HEK293 (cell line): ENCODE measurements around the gene ZSCAN22.

Experiments
- SALL2 ChIP-seq: fragments of 450-650 bp; formaldehyde crosslinking; IDR thresholded peaks from 2 replicates; pipeline ENCODE4 v1.5.0; 2017; ENCODE audit warnings: missing biosample characterization, mild to moderate bottlenecking, missing genetic modification characterization, borderline replicate concordance
- ZBTB1 ChIP-seq: fragments of 450-650 bp; formaldehyde crosslinking; IDR thresholded peaks from 2 replicates; pipeline ENCODE4 v1.5.1; 2016; ENCODE audit warnings: missing biosample characterization, missing genetic modification characterization
- ZBTB20 ChIP-seq: fragments of 450-650 bp; formaldehyde crosslinking; IDR thresholded peaks from 2 replicates; pipeline ENCODE4 v1.5.1; 2016; ENCODE audit warnings: missing biosample characterization, missing genetic modification characterization
- ZFHX2 ChIP-seq: fragments of 450-650 bp; formaldehyde crosslinking; conservative IDR thresholded peaks from 2 replicates; pipeline ENCODE4 v1.5.1; 2016; ENCODE audit warnings: missing biosample characterization, missing genetic modification characterization
- ZFP37 ChIP-seq: fragments of 450-650 bp; formaldehyde crosslinking; IDR thresholded peaks from 2 replicates; pipeline ENCODE4 v1.5.1; 2016; ENCODE audit warnings: missing biosample characterization, missing genetic modification characterization
- ZNF112 ChIP-seq: fragments of 450-650 bp; formaldehyde crosslinking; IDR thresholded peaks from 2 replicates; pipeline ENCODE4 v1.5.0; 2017; ENCODE audit warnings: missing biosample characterization, missing genetic modification characterization
- ZNF146 ChIP-seq: fragments of 450-650 bp; formaldehyde crosslinking; IDR thresholded peaks from 2 replicates; pipeline ENCODE4 v1.5.1; 2016; ENCODE audit warnings: missing biosample characterization, missing genetic modification characterization
- ZNF223 ChIP-seq: fragments of 450-650 bp; formaldehyde crosslinking; IDR thresholded peaks from 2 replicates; pipeline ENCODE4 v1.5.1; 2016; ENCODE audit warnings: missing biosample characterization, missing genetic modification characterization
- ZNF239 ChIP-seq: fragments of 450-650 bp; formaldehyde crosslinking; IDR thresholded peaks from 2 replicates; pipeline ENCODE4 v1.5.1; 2016; ENCODE audit warnings: missing biosample characterization, missing genetic modification characterization
- ZNF416 ChIP-seq: fragments of 450-650 bp; formaldehyde crosslinking; IDR thresholded peaks from 2 replicates; pipeline ENCODE4 v1.5.1; 2016; ENCODE audit warnings: missing biosample characterization, missing genetic modification characterization
- ZNF664 ChIP-seq: fragments of 450-650 bp; formaldehyde crosslinking; IDR thresholded peaks from 2 replicates; pipeline ENCODE4 v1.5.1; 2016; ENCODE audit warnings: missing biosample characterization, missing genetic modification characterization
- ZNF701 ChIP-seq: fragments of 450-650 bp; formaldehyde crosslinking; IDR thresholded peaks from 2 replicates; pipeline ENCODE4 v1.5.1; 2016; ENCODE audit warnings: missing biosample characterization, missing genetic modification characterization
- ZNF776 ChIP-seq: fragments of 450-650 bp; formaldehyde crosslinking; IDR thresholded peaks from 2 replicates; pipeline ENCODE4 v1.5.0; 2017; ENCODE audit warnings: missing biosample characterization, missing genetic modification characterization, borderline replicate concordance
- ZNF777 ChIP-seq: fragments of 450-650 bp; formaldehyde crosslinking; IDR thresholded peaks from 2 replicates; pipeline ENCODE4 v1.5.1; 2017; ENCODE audit warnings: missing biosample characterization, missing genetic modification characterization, borderline replicate concordance
- ZNF785 ChIP-seq: fragments of 450-650 bp; formaldehyde crosslinking; IDR thresholded peaks from 2 replicates; pipeline ENCODE4 v1.5.1; 2016; ENCODE audit warnings: missing biosample characterization, missing genetic modification characterization
- ZNF791 ChIP-seq: fragments of 450-650 bp; formaldehyde crosslinking; IDR thresholded peaks from 2 replicates; pipeline ENCODE4 v1.5.1; 2016; ENCODE audit warnings: missing biosample characterization, missing genetic modification characterization
- TF ChIP-seq, protein P1 (sequence below): fragments of 450-650 bp; formaldehyde crosslinking; IDR thresholded peaks from 2 replicates; pipeline ENCODE4 v1.5.1; 2017; ENCODE audit warnings: missing biosample characterization, missing genetic modification characterization
- TF ChIP-seq, protein P2 (sequence below): fragments of 450-650 bp; formaldehyde crosslinking; IDR thresholded peaks from 2 replicates; pipeline ENCODE4 v1.5.1; 2017; ENCODE audit warnings: missing biosample characterization, missing genetic modification characterization
- TF ChIP-seq, protein P3 (sequence below): IDR thresholded peaks from 2 replicates; pipeline ENCODE4 v1.6.1; 2011; ENCODE audit warnings: mild to moderate bottlenecking, low read depth, low read length, borderline replicate concordance
- TF ChIP-seq, protein P4 (sequence below): fragments of 450-650 bp; formaldehyde crosslinking; IDR thresholded peaks from 2 replicates; pipeline ENCODE4 v1.5.1; 2017; ENCODE audit warnings: missing biosample characterization, missing genetic modification characterization
- TF ChIP-seq, protein P5 (sequence below): sonication (generic); formaldehyde crosslinking; IDR thresholded peaks from 2 replicates; pipeline ENCODE4 v1.8.1; 2022; ENCODE audit warnings: mild to moderate bottlenecking, moderate library complexity, missing genetic modification reagents
- TF ChIP-seq, protein P6 (sequence below): fragments of 450-650 bp; formaldehyde crosslinking; optimal IDR thresholded peaks from 2 replicates; pipeline ENCODE3; 2016; ENCODE audit warnings: missing biosample characterization, mild to moderate bottlenecking, missing genetic modification characterization
- TF ChIP-seq, protein P7 (sequence below): fragments of 450-650 bp; formaldehyde crosslinking; IDR thresholded peaks from 2 replicates; pipeline ENCODE4 v1.5.1; 2016; ENCODE audit warnings: missing biosample characterization, missing genetic modification characterization
- TF ChIP-seq, protein P8 (sequence below): fragments of 450-650 bp; formaldehyde crosslinking; IDR thresholded peaks from 2 replicates; pipeline ENCODE4 v1.5.1; 2016; ENCODE audit warnings: missing biosample characterization, missing genetic modification characterization

Gene ZSCAN22

DNA sequence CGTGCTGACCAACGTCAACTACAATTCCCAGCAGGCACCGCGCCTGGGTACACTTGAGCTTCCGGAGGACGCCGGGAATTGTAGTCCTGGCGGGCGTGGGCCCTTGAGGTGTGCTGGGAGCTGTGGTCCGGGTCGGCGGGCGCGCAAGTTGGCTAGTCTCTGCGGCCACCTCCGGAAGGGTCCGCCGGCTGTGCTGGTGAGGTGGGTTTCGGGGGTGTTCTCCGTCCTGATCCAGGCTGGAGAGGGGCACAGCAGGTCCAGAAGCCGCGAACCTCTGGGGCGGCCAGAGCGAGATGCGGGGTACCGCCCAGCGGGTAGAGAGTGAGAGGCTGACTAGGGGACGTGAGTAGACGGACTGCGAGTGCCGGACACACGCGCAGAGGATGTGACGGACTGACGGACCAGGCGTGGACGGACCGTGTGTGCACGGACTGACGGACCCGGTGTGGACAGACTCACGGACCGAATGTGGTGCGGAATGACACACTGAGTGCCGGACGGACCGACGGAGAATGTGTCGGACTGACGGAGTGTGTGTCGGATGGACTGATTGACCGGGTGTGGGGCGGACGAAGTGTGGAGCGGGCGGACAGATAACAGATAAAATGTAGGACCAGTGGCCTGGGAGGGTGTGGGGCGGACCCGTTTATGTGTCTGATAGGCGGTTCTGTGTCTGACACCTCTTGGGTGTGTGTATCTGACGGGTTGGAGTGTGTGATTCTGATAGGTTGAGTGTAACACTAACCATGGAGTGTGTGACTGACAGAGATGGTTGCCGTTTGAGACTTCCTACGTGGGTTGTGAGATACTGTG, at the start of gene ZSCAN22 (continued):
- TF ChIP-seq, protein P1, sequence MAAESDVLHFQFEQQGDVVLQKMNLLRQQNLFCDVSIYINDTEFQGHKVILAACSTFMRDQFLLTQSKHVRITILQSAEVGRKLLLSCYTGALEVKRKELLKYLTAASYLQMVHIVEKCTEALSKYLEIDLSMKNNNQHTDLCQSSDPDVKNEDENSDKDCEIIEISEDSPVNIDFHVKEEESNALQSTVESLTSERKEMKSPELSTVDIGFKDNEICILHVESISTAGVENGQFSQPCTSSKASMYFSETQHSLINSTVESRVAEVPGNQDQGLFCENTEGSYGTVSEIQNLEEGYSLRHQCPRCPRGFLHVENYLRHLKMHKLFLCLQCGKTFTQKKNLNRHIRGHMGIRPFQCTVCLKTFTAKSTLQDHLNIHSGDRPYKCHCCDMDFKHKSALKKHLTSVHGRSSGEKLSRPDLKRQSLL (tag by site-specific recombination), result peak; percentile 62; the same call in 1 of the 2 replicates
- TF ChIP-seq, protein P2, sequence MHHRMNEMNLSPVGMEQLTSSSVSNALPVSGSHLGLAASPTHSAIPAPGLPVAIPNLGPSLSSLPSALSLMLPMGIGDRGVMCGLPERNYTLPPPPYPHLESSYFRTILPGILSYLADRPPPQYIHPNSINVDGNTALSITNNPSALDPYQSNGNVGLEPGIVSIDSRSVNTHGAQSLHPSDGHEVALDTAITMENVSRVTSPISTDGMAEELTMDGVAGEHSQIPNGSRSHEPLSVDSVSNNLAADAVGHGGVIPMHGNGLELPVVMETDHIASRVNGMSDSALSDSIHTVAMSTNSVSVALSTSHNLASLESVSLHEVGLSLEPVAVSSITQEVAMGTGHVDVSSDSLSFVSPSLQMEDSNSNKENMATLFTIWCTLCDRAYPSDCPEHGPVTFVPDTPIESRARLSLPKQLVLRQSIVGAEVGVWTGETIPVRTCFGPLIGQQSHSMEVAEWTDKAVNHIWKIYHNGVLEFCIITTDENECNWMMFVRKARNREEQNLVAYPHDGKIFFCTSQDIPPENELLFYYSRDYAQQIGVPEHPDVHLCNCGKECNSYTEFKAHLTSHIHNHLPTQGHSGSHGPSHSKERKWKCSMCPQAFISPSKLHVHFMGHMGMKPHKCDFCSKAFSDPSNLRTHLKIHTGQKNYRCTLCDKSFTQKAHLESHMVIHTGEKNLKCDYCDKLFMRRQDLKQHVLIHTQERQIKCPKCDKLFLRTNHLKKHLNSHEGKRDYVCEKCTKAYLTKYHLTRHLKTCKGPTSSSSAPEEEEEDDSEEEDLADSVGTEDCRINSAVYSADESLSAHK (tag by site-specific recombination), result peak; percentile 45; the same call in 1 of the 2 replicates
- TF ChIP-seq ZNF664 (tag by site-specific recombination), result peak; percentile 39; the same call in 1 of the 2 replicates
- TF ChIP-seq ZNF223 (tag by site-specific recombination), result no peak; the same call in 1 of the 2 replicates
- TF ChIP-seq ZNF776 (tag by site-specific recombination), result no peak
- TF ChIP-seq, protein P3, sequence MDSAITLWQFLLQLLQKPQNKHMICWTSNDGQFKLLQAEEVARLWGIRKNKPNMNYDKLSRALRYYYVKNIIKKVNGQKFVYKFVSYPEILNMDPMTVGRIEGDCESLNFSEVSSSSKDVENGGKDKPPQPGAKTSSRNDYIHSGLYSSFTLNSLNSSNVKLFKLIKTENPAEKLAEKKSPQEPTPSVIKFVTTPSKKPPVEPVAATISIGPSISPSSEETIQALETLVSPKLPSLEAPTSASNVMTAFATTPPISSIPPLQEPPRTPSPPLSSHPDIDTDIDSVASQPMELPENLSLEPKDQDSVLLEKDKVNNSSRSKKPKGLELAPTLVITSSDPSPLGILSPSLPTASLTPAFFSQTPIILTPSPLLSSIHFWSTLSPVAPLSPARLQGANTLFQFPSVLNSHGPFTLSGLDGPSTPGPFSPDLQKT, result no peak
- TF ChIP-seq ZNF701, result no peak
- TF ChIP-seq ZFP37 (tag by site-specific recombination), result peak; percentile 100
- TF ChIP-seq, protein P4, sequence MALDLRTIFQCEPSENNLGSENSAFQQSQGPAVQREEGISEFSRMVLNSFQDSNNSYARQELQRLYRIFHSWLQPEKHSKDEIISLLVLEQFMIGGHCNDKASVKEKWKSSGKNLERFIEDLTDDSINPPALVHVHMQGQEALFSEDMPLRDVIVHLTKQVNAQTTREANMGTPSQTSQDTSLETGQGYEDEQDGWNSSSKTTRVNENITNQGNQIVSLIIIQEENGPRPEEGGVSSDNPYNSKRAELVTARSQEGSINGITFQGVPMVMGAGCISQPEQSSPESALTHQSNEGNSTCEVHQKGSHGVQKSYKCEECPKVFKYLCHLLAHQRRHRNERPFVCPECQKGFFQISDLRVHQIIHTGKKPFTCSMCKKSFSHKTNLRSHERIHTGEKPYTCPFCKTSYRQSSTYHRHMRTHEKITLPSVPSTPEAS (tag by site-specific recombination), result peak; percentile 87
- TF ChIP-seq ZNF791 (tag by site-specific recombination), result no peak
- TF ChIP-seq SALL2 (tag by site-specific recombination), result no peak
- peak; percentile 93 for TF ChIP-seq ZBTB20 (tag by site-specific recombination)
- no peak for TF ChIP-seq ZNF416
- peak; percentile 85; the same call in 1 of the 2 replicates for TF ChIP-seq ZNF785 (tag by site-specific recombination)
- no peak for TF ChIP-seq ZNF112 (tag by site-specific recombination)
- peak; percentile 96; the same call in 1 of the 2 replicates for TF ChIP-seq ZNF777 (tag by site-specific recombination)
- TF ChIP-seq, protein P5, sequence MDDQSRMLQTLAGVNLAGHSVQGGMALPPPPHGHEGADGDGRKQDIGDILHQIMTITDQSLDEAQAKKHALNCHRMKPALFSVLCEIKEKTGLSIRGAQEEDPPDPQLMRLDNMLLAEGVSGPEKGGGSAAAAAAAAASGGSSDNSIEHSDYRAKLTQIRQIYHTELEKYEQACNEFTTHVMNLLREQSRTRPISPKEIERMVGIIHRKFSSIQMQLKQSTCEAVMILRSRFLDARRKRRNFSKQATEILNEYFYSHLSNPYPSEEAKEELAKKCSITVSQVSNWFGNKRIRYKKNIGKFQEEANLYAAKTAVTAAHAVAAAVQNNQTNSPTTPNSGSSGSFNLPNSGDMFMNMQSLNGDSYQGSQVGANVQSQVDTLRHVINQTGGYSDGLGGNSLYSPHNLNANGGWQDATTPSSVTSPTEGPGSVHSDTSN (CRISPR knock-in tag), result peak; percentile 98
- TF ChIP-seq, protein P6, sequence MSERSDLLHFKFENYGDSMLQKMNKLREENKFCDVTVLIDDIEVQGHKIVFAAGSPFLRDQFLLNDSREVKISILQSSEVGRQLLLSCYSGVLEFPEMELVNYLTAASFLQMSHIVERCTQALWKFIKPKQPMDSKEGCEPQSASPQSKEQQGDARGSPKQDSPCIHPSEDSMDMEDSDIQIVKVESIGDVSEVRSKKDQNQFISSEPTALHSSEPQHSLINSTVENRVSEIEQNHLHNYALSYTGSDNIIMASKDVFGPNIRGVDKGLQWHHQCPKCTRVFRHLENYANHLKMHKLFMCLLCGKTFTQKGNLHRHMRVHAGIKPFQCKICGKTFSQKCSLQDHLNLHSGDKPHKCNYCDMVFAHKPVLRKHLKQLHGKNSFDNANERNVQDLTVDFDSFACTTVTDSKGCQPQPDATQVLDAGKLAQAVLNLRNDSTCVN (tag by site-specific recombination), result peak; percentile 93
- TF ChIP-seq, protein P7, sequence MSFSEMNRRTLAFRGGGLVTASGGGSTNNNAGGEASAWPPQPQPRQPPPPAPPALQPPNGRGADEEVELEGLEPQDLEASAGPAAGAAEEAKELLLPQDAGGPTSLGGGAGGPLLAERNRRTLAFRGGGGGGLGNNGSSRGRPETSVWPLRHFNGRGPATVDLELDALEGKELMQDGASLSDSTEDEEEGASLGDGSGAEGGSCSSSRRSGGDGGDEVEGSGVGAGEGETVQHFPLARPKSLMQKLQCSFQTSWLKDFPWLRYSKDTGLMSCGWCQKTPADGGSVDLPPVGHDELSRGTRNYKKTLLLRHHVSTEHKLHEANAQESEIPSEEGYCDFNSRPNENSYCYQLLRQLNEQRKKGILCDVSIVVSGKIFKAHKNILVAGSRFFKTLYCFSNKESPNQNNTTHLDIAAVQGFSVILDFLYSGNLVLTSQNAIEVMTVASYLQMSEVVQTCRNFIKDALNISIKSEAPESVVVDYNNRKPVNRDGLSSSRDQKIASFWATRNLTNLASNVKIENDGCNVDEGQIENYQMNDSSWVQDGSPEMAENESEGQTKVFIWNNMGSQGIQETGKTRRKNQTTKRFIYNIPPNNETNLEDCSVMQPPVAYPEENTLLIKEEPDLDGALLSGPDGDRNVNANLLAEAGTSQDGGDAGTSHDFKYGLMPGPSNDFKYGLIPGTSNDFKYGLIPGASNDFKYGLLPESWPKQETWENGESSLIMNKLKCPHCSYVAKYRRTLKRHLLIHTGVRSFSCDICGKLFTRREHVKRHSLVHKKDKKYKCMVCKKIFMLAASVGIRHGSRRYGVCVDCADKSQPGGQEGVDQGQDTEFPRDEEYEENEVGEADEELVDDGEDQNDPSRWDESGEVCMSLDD, result peak; percentile 91
- TF ChIP-seq ZNF146 (tag by site-specific recombination), result peak; percentile 48; the same call in 1 of the 2 replicates
- TF ChIP-seq ZBTB1, result no peak
- TF ChIP-seq, protein P8, sequence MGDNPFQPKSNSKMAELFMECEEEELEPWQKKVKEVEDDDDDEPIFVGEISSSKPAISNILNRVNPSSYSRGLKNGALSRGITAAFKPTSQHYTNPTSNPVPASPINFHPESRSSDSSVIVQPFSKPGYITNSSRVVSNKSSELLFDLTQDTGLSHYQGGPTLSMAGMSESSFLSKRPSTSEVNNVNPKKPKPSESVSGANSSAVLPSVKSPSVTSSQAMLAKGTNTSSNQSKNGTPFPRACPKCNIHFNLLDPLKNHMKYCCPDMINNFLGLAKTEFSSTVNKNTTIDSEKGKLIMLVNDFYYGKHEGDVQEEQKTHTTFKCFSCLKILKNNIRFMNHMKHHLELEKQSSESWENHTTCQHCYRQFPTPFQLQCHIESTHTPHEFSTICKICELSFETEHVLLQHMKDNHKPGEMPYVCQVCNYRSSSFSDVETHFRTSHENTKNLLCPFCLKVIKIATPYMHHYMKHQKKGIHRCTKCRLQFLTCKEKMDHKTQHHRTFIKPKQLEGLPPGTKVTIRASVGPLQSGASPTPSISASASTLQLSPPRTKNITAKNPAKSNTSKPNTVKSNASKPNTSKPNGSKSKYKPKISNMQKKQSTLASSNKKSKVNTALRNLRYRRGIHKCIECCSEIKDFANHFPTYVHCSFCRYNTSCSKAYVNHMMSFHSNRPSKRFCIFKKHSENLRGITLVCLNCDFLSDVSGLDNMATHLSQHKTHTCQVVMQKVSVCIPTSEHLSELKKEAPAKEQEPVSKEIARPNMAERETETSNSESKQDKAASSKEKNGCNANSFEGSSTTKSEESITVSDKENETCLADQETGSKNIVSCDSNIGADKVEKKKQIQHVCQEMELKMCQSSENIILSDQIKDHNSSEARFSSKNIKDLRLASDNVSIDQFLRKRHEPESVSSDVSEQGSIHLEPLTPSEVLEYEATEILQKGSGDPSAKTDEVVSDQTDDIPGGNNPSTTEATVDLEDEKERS (tag by site-specific recombination), result 0 out of 2 replicates have a peak, but pooled peaks have one; percentile 6
- TF ChIP-seq ZFHX2, result peak; percentile 48; the same call in 1 of the 2 replicates
- TF ChIP-seq ZNF239 (tag by site-specific recombination), result 0 out of 2 replicates have a peak, but pooled peaks have one; percentile 79
